IMR-90 (cell line): ENCODE measurements around the gene EFEMP1. TPM values are rescaled to one million over a fixed set of nuclear protein-coding genes. Genes with fewer than 3 reads are reported as not detected.

Source experiments
- ATAC-seq: fragments of 200-7000 bp; cut with Tn5 transposase; 2 replicates; pipeline ENCODE4 v1.9.1; 2020; ENCODE audit warnings: low read depth, mild to moderate bottlenecking, moderate library complexity
- BruUV-seq: library from RNA; stranded (reverse); fragments of 400-500 nt; replicated peaks from 2 replicates; lab custom pipeline; 2021; lab: Mats Ljungman, UMichigan
- CTCF ChIA-PET: fragments of 300-600 bp; formaldehyde crosslinking; extraction: SDS; loops from one replicate; lab custom pipeline; 2021; ENCODE audit warnings: antibody characterized with exemption; lab: Yijun Ruan, JAX
- POLR2A ChIA-PET: fragments of 300-600 bp; sonication (Branson Sonifier 250); formaldehyde crosslinking; loops from one replicate; lab custom pipeline; 2022; ENCODE audit warnings: antibody characterized with exemption; ENCODE audit not compliant: unreplicated experiment; lab: Charles Lee
- DNase-seq: peaks from one replicate; pipeline ENCODE4 v3.0.0; 2013
- H2AFZ ChIP-seq: replicated peaks from 2 replicates; pipeline ENCODE3; 2013; ENCODE audit warnings: low read length, mild to moderate bottlenecking; ENCODE audit not compliant: poor library complexity
- H2AK5ac ChIP-seq: 2 replicates; pipeline ENCODE4 v1.6.1; 2013; ENCODE audit warnings: low read depth, low read length, inconsistent platforms
- H2AK9ac ChIP-seq: replicated peaks from 2 replicates; pipeline ENCODE3; 2013; ENCODE audit warnings: mild to moderate bottlenecking, low read depth, low read length, moderate library complexity; ENCODE audit not compliant: poor library complexity
- H2BK120ac ChIP-seq: 2 replicates; pipeline ENCODE4 v1.6.1; 2013; ENCODE audit warnings: low read depth, low read length, inconsistent platforms
- H2BK15ac ChIP-seq: 3 replicates; pipeline ENCODE4 v1.6.1; 2013; ENCODE audit warnings: low read depth, low read length, inconsistent platforms
- H2BK20ac ChIP-seq: 2 replicates; pipeline ENCODE4 v1.6.1; 2013; ENCODE audit warnings: low read depth, mild to moderate bottlenecking, inconsistent platforms, low read length, moderate library complexity
- H2BK5ac ChIP-seq: 2 replicates; pipeline ENCODE4 v1.6.1; 2013; ENCODE audit warnings: mild to moderate bottlenecking, low read depth, low read length, inconsistent platforms; ENCODE audit not compliant: poor library complexity, severe bottlenecking
- H3K14ac ChIP-seq: replicated peaks from 2 replicates; pipeline ENCODE4 v1.6.1; 2013; ENCODE audit warnings: low read depth, low read length, inconsistent platforms
- H3K18ac ChIP-seq: 2 replicates; pipeline ENCODE4 v1.6.1; 2013; ENCODE audit warnings: low read depth, low read length, control low read depth
- H3K23ac ChIP-seq: 2 replicates; pipeline ENCODE4 v1.6.1; 2013; ENCODE audit warnings: low read depth, low read length, inconsistent platforms
- H3K27ac ChIP-seq: 2 replicates; pipeline ENCODE4 v1.5.1; 2013; ENCODE audit warnings: mild to moderate bottlenecking, control low read depth, low read length; ENCODE audit not compliant: insufficient read depth
- H3K27me3 ChIP-seq: 2 replicates; pipeline ENCODE4 v1.6.1; 2013; ENCODE audit warnings: low read length; ENCODE audit not compliant: control insufficient read depth, insufficient read depth
- H3K36me3 ChIP-seq: 2 replicates; pipeline ENCODE4 v1.6.1; 2013; ENCODE audit warnings: low read length, mixed read lengths; ENCODE audit not compliant: control insufficient read depth, insufficient read depth
- H3K4ac ChIP-seq: 2 replicates; pipeline ENCODE4 v1.6.1; 2013; ENCODE audit warnings: low read depth, low read length, inconsistent platforms
- H3K4me1 ChIP-seq: 2 replicates; pipeline ENCODE4 v1.6.1; 2013; ENCODE audit warnings: low read length, mixed read lengths; ENCODE audit not compliant: control insufficient read depth, insufficient read depth
- H3K4me2 ChIP-seq: 2 replicates; pipeline ENCODE4 v1.6.1; 2013; ENCODE audit warnings: low read depth, mild to moderate bottlenecking, control low read depth, low read length, moderate library complexity
- H3K4me3 ChIP-seq: 2 replicates; pipeline ENCODE4 v1.5.1; 2013; ENCODE audit warnings: low read depth, mild to moderate bottlenecking, control low read depth, low read length, moderate library complexity; ENCODE audit not compliant: insufficient read depth
- H3K56ac ChIP-seq: 2 replicates; pipeline ENCODE4 v1.6.1; 2013; ENCODE audit warnings: low read length, inconsistent platforms; ENCODE audit not compliant: insufficient read depth; ENCODE audit errors: extremely low read depth
- H3K79me1 ChIP-seq, 2 experiments: 2 replicates each; pipeline ENCODE4 v1.6.1; 2013; ENCODE audit warnings: low read length in 2 of 2, inconsistent platforms in 1 of 2, low read depth in 1 of 2
- H3K9ac ChIP-seq: 2 replicates; pipeline ENCODE4 v1.6.1; 2013; ENCODE audit warnings: low read depth, low read length, control low read depth
- H3K9me1 ChIP-seq: 2 replicates; pipeline ENCODE4 v1.6.1; 2013; ENCODE audit warnings: low read length, inconsistent platforms; ENCODE audit not compliant: insufficient read depth
- H3K9me3 ChIP-seq: 2 replicates; pipeline ENCODE4 v1.6.1; 2013; ENCODE audit warnings: low read length; ENCODE audit not compliant: control insufficient read depth, insufficient read depth
- H4K20me1 ChIP-seq: 2 replicates; pipeline ENCODE4 v1.6.1; 2013; ENCODE audit warnings: low read length, inconsistent platforms; ENCODE audit not compliant: insufficient read depth
- H4K5ac ChIP-seq: 2 replicates; pipeline ENCODE4 v1.6.1; 2013; ENCODE audit warnings: mild to moderate bottlenecking, low read depth, low read length, control low read depth
- H4K8ac ChIP-seq, 2 experiments: 2 replicates each; pipeline ENCODE4 v1.6.1; 2013; ENCODE audit warnings: low read depth in 2 of 2, low read length in 2 of 2, control low read depth in 1 of 2, inconsistent platforms in 1 of 2
- H4K91ac ChIP-seq: 2 replicates; pipeline ENCODE4 v1.6.1; 2013; ENCODE audit warnings: low read depth, low read length, inconsistent platforms; ENCODE audit not compliant: insufficient read depth
- POLR2A ChIP-seq: IDR thresholded peaks from 2 replicates; pipeline ENCODE4 v1.6.1; 2012; ENCODE audit warnings: mild to moderate bottlenecking, low read depth, low read length
- RAD21 ChIP-seq: IDR thresholded peaks from 2 replicates; pipeline ENCODE4 v1.6.1; 2012; ENCODE audit warnings: low read length, improper control_type of control experiment
- RCOR1 ChIP-seq: IDR thresholded peaks from 2 replicates; pipeline ENCODE4 v1.6.1; 2012; ENCODE audit warnings: mild to moderate bottlenecking, low read length, improper control_type of control experiment; ENCODE audit not compliant: insufficient replicate concordance
- SMC3 ChIP-seq: fragments of 150-350 bp; IDR thresholded peaks from 2 replicates; pipeline ENCODE4 v1.6.1; 2016; ENCODE audit warnings: low read depth, mild to moderate bottlenecking, antibody characterized with exemption, low read length, moderate library complexity
- WGBS, 2 experiments: methylation state at CpG; one replicate each; pipeline versions ENCODE4 v1.1.5 to v1.1.7; 2013; ENCODE audit warnings: missing lambda C conversion rate in 2 of 2; ENCODE audit not compliant: insufficient read length in 1 of 2; ENCODE audit errors: extremely low coverage in 2 of 2; 5-methylcytosine and 5-hydroxymethylcytosine counted together
- dilution Hi-C: fragments of 300-500 bp; cut with HindIII; formaldehyde crosslinking; loops from one replicate; pipeline ENCODE4 v1.14.3; 2018; ENCODE audit warnings: low sequenced_read_pairs; ENCODE audit not compliant: unreplicated experiment
- in situ Hi-C: fragments of 300-500 bp; cut with MboI; formaldehyde crosslinking; loops from 3 replicates; pipeline ENCODE4 v1.14.3; 2019; ENCODE audit warnings: low sequenced_read_pairs, inconsistent platforms, mixed read lengths
- intact Hi-C: fragments of 100-400 bp; cut with micrococcal nuclease; formaldehyde crosslinking; loops from 2 replicates; pipeline ENCODE4 v1.10.0; 2022
- polyA plus RNA-seq, 3 experiments: library from polyadenylated mRNA; depleted of rRNA; stranded (reverse); fragments of >200 nt; gene quantifications; 2 replicates each; pipeline ENCODE4 v1.2.3, GENCODE V29; 2012; ENCODE audit warnings: low replicate concordance in 1 of 3
- total RNA-seq: library from RNA; depleted of rRNA; stranded (reverse); fragments of >200 nt; gene quantifications from 2 replicates; pipeline ENCODE4 v1.2.3, GENCODE V29; 2012
- TF ChIP-seq, protein P1 (sequence below): conservative IDR thresholded peaks from 2 replicates; pipeline ENCODE4 v1.5.1; 2012; ENCODE audit warnings: mild to moderate bottlenecking, low read depth, low read length, improper control_type of control experiment
- TF ChIP-seq, protein P2 (sequence below): fragments of 150-350 bp; IDR thresholded peaks from 2 replicates; pipeline ENCODE4 v1.6.1; 2017; ENCODE audit warnings: mild to moderate bottlenecking, antibody characterized with exemption, low read length, low read depth

The EFEMP1 gene
- total and polyA plus RNA-seq, 2 of the 4 experiments (the other 2 are of a cell fraction): 214 to 219 TPM

DNA sequence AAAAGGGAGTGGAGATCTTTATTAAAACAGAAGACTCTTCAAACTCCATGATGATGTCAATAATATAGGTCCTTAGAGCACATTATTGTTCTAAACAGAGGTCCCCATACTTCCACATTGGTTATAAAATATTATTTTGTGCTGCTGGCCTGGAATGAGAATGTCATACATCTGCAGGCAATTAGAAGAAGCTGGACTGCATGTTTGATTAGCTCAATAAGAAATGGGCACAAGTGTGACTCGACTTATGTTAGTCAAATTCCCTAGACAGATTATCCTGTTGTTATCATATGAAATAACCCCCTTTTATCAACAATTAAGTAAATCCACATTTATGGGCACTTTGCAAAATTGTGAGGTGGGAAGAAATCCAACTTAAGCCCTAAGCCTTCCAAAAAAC is 8.8 kb downstream of the EFEMP1 start:
- H4K91ac ChIP-seq: no peak overlapping the region
- H2AK9ac ChIP-seq: no peak overlapping the region
- no peak overlapping the region for H3K4me2 ChIP-seq
- dilution Hi-C loops (no loop called here), in situ Hi-C loops (no loop called here), intact Hi-C loops (no loop called here)
- H2BK5ac ChIP-seq: no peak overlapping the region
- H3K14ac ChIP-seq: no peak overlapping the region
- H3K4me1 ChIP-seq: peaks cover 8% of the 10 kb centered on the region
- peaks cover 19 to 27% of the 10 kb centered on the region in 2 experiments for H3K79me1 ChIP-seq
- no peak for ATAC-seq
- CTCF ChIA-PET: interaction anchor here (0.6 kb wide), 1 partner anchor 39 kb away, joined by 3 read pairs; no protein-coding TSS in a partner anchor
- no peak overlapping the region for H2BK20ac ChIP-seq
- no peak overlapping the region for H3K4me3 ChIP-seq
- no peak overlapping the region for H2AFZ ChIP-seq
- no TSS peak for BruUV-seq
- no CpG with 5 or more reads among the region's 1 CpG for WGBS, 2 experiments
- no peak overlapping the region for H2BK120ac ChIP-seq
- peaks cover 7% of the 10 kb centered on the region for H3K9me1 ChIP-seq
- H3K9me3 ChIP-seq: no peaks in the 10 kb centered on the region
- H3K23ac ChIP-seq: no peak overlapping the region
- no peak overlapping the region for H2BK15ac ChIP-seq
- peaks cover 31% of the 10 kb centered on the region for H3K36me3 ChIP-seq
- no peaks in the 10 kb centered on the region for H3K27me3 ChIP-seq
- H4K5ac ChIP-seq: no peak overlapping the region
- POLR2A ChIA-PET: no interaction called here
- TF ChIP-seq, protein P1, sequence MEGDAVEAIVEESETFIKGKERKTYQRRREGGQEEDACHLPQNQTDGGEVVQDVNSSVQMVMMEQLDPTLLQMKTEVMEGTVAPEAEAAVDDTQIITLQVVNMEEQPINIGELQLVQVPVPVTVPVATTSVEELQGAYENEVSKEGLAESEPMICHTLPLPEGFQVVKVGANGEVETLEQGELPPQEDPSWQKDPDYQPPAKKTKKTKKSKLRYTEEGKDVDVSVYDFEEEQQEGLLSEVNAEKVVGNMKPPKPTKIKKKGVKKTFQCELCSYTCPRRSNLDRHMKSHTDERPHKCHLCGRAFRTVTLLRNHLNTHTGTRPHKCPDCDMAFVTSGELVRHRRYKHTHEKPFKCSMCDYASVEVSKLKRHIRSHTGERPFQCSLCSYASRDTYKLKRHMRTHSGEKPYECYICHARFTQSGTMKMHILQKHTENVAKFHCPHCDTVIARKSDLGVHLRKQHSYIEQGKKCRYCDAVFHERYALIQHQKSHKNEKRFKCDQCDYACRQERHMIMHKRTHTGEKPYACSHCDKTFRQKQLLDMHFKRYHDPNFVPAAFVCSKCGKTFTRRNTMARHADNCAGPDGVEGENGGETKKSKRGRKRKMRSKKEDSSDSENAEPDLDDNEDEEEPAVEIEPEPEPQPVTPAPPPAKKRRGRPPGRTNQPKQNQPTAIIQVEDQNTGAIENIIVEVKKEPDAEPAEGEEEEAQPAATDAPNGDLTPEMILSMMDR: no peak
- TF ChIP-seq RCOR1 (no peak), RAD21 (no peak), POLR2A (no peak), SMC3 (no peak)
- TF ChIP-seq, protein P2, sequence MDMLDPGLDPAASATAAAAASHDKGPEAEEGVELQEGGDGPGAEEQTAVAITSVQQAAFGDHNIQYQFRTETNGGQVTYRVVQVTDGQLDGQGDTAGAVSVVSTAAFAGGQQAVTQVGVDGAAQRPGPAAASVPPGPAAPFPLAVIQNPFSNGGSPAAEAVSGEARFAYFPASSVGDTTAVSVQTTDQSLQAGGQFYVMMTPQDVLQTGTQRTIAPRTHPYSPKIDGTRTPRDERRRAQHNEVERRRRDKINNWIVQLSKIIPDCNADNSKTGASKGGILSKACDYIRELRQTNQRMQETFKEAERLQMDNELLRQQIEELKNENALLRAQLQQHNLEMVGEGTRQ: no peak
- DNase-seq: no peak
- no peak overlapping the region for H3K56ac ChIP-seq
- peaks cover 2% of the 10 kb centered on the region; the same call in 1 of the 2 replicates for H4K20me1 ChIP-seq
- H3K18ac ChIP-seq: no peak overlapping the region
- H2AK5ac ChIP-seq: no peak overlapping the region
- peak overlapping the region in 1 of 2 experiments; percentile 10; a peak in 1 of 4 replicates for H4K8ac ChIP-seq
- H3K4ac ChIP-seq: no peak overlapping the region
- no peak overlapping the region for H3K27ac ChIP-seq
- no peak overlapping the region for H3K9ac ChIP-seq
